Natural killer cell (primary cell): ENCODE results near the gene FAM107A. TPM values are rescaled to one million over a fixed set of nuclear protein-coding genes. Genes with fewer than 3 reads are reported as not detected.

Experiments used
- ATAC-seq, 3 donors: fragments of 150-1000 bp in 2 of 3; fragments of 200-7000 bp in 1 of 3; cut with Tn5 transposase; 1 replicate in 1 of 3; 2 replicates in 2 of 3; pipeline ENCODE4 v1.10.0; 2021; ENCODE audit warnings: mild to moderate bottlenecking in 2 of 3, moderate library complexity in 2 of 3
- DNase-seq, 2 donors: peaks; one replicate each; pipeline versions ENCODE4 v3.0.0 to v3.0.0-alpha.2; 2013 to 2021; ENCODE audit warnings: mixed read lengths in 1 of 2
- H3K27ac ChIP-seq: one replicate; pipeline ENCODE4 v1.5.1; 2013; ENCODE audit warnings: mild to moderate bottlenecking, low read length
- H3K27me3 ChIP-seq: one replicate; pipeline ENCODE4 v1.6.1; 2013; ENCODE audit warnings: low read length; ENCODE audit not compliant: control insufficient read depth, insufficient read depth
- H3K36me3 ChIP-seq: one replicate; pipeline ENCODE4 v1.6.1; 2013; ENCODE audit warnings: low read length; ENCODE audit not compliant: control insufficient read depth, insufficient read depth
- H3K4me1 ChIP-seq: one replicate; pipeline ENCODE4 v1.6.1; 2013; ENCODE audit warnings: low read length; ENCODE audit not compliant: control insufficient read depth, insufficient read depth
- H3K4me3 ChIP-seq: one replicate; pipeline ENCODE4 v1.5.1; 2013; ENCODE audit warnings: low read length
- H3K9me3 ChIP-seq: one replicate; pipeline ENCODE4 v1.6.1; 2013; ENCODE audit warnings: low read length; ENCODE audit not compliant: control insufficient read depth, insufficient read depth
- H3K27ac Mint-ChIP-seq, 2 donors: one replicate each; pipeline ENCODE4 v1.8.0; 2022; ENCODE audit warnings: mild to moderate bottlenecking in 2 of 2, mixed read lengths in 2 of 2, moderate library complexity in 1 of 2
- H3K27me3 Mint-ChIP-seq, 2 donors: one replicate each; pipeline ENCODE4 v1.8.0; 2022; ENCODE audit warnings: low read depth in 2 of 2, mixed read lengths in 2 of 2
- H3K36me3 Mint-ChIP-seq: one replicate; pipeline ENCODE4 v1.8.0; 2022; ENCODE audit warnings: mixed read lengths
- H3K4me1 Mint-ChIP-seq, 2 donors: one replicate each; pipeline ENCODE4 v1.8.0; 2022; ENCODE audit warnings: mixed read lengths in 2 of 2
- H3K4me3 Mint-ChIP-seq: one replicate; pipeline ENCODE4 v1.8.0; 2022; ENCODE audit warnings: mild to moderate bottlenecking, moderate library complexity, mixed read lengths
- H3K9me3 Mint-ChIP-seq, 2 donors: one replicate each; pipeline ENCODE4 v1.8.0; 2022; ENCODE audit warnings: mixed read lengths in 2 of 2
- WGBS: methylation state at CpG from one replicate; pipeline ENCODE4 v1.1.7; 2013; ENCODE audit warnings: missing lambda C conversion rate; ENCODE audit not compliant: insufficient coverage; 5-methylcytosine and 5-hydroxymethylcytosine counted together
- intact Hi-C: fragments of 100-400 bp; cut with micrococcal nuclease; formaldehyde crosslinking; loops from one replicate; pipeline ENCODE4 v1.14.2; 2022
- total RNA-seq, 4 donors: library from RNA; stranded (reverse); fragments of 120-200 nt in 1 of 4; gene quantifications; one replicate each; pipeline versions ENCODE4 v1.2.3 to v1.2.4, GENCODE V29; 2013 to 2022
- TF ChIP-seq, protein P1 (sequence below): fragments of 200-600 bp; IDR thresholded peaks from one replicate; pipeline ENCODE4 v1.8.0; 2022; ENCODE audit warnings: antibody characterized with exemption

The FAM107A gene
- total RNA-seq, 3 donors from 2014 or later (not counting 1 experiment from before 2014, with no cell fraction given) = not detected

- Histone ChIP-seq H3K4me3 (no peak overlapping the region), H3K4me1 (no peaks in the 10 kb centered on the region), H3K36me3 (no peaks in the 10 kb centered on the region), H3K27ac (no peak overlapping the region), H3K27me3 (peaks cover 10% of the 10 kb centered on the region), H3K9me3 (no peaks in the 10 kb centered on the region)
- WGBS = 56% methylated on average over 6 of the region's 6 CpGs
- Mint-ChIP-seq H3K27me3 (peaks cover 21 to 23% of the 10 kb centered on the region in 2 donors), H3K27ac (no peak overlapping the region), H3K4me1 (no peaks in the 10 kb centered on the region), H3K9me3 (no peaks in the 10 kb centered on the region), H3K36me3 (no peaks in the 10 kb centered on the region), H3K4me3 (no peak overlapping the region)
- no peak for ATAC-seq
- intact Hi-C loops = no loop called here
- no peak for DNase-seq
- TF ChIP-seq, protein P1, sequence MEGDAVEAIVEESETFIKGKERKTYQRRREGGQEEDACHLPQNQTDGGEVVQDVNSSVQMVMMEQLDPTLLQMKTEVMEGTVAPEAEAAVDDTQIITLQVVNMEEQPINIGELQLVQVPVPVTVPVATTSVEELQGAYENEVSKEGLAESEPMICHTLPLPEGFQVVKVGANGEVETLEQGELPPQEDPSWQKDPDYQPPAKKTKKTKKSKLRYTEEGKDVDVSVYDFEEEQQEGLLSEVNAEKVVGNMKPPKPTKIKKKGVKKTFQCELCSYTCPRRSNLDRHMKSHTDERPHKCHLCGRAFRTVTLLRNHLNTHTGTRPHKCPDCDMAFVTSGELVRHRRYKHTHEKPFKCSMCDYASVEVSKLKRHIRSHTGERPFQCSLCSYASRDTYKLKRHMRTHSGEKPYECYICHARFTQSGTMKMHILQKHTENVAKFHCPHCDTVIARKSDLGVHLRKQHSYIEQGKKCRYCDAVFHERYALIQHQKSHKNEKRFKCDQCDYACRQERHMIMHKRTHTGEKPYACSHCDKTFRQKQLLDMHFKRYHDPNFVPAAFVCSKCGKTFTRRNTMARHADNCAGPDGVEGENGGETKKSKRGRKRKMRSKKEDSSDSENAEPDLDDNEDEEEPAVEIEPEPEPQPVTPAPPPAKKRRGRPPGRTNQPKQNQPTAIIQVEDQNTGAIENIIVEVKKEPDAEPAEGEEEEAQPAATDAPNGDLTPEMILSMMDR = no peak
Measured at GRCh38 chr3:58591517-58592510, 14.6 kb upstream of the FAM107A start.

GRCh38 chr3:58588030-58588614 lies 10.9 kb upstream of the FAM107A start:
- Mint-ChIP-seq H3K9me3 (no peaks in the 10 kb centered on the region), H3K4me3 (no peak overlapping the region), H3K27me3 (peaks cover 48 to 50% of the 10 kb centered on the region in 2 donors), H3K36me3 (no peaks in the 10 kb centered on the region), H3K27ac (no peak overlapping the region), H3K4me1 (peaks cover 22 to 25% of the 10 kb centered on the region in 2 donors)
- no peak for DNase-seq
- WGBS = 52% methylated on average over 3 of the region's 3 CpGs
- H3K27me3 ChIP-seq = peaks cover 20% of the 10 kb centered on the region
- no peak overlapping the region for H3K4me3 ChIP-seq
- TF ChIP-seq, protein P1 = no peak
- H3K27ac ChIP-seq = no peak overlapping the region
- no peaks in the 10 kb centered on the region for H3K36me3 ChIP-seq
- no peaks in the 10 kb centered on the region for H3K9me3 ChIP-seq
- H3K4me1 ChIP-seq = peaks cover 11% of the 10 kb centered on the region
- intact Hi-C loops = no loop called here
- ATAC-seq = no peak

DNA sequence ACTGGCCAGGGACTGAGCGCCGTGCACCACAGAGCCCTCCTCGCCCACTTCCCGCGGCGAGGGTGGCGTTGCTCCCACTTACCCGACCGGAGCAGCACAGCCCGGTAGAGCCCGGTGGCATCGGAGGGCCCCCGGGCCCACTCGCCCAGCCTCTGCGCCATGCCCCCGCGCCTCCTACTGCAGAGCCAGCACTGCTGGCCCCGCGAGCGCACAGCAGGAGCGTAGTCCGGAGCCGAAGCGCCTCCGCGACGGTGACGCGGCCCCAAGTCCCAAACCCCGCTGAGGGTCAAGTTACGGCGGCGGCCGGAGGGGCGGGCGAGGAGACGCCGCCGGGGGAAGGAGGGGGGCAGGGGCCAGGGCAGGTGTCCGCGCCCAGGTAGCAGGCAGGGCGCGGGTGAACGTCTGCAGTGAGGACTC lies 9.6 kb upstream of the FAM107A start:
- Histone ChIP-seq H3K27me3 (peaks cover 20% of the 10 kb centered on the region), H3K9me3 (no peaks in the 10 kb centered on the region), H3K36me3 (no peaks in the 10 kb centered on the region), H3K4me1 (peaks cover 11% of the 10 kb centered on the region), H3K4me3 (no peak overlapping the region), H3K27ac (no peak overlapping the region)
- intact Hi-C loops = no loop called here
- Mint-ChIP-seq H3K4me1 (peaks cover 22 to 25% of the 10 kb centered on the region in 2 donors), H3K27me3 (peaks cover 48 to 50% of the 10 kb centered on the region in 2 donors), H3K36me3 (no peaks in the 10 kb centered on the region), H3K9me3 (no peaks in the 10 kb centered on the region), H3K27ac (no peak overlapping the region), H3K4me3 (no peak overlapping the region)
- no peak for ATAC-seq
- WGBS = 12% methylated on average over 44 of the region's 44 CpGs
- TF ChIP-seq, protein P1 = no peak
- no peak for DNase-seq
